Anterior cingulate cortex (tissue), 58 donors: Measurements from ENCODE around the gene DPM2.

Experiments
- DNase-seq, 58 donors: peaks; one replicate each; lab custom pipeline; 2025; lab: John Stamatoyannopoulos, UW

DPM2 gene

DNA sequence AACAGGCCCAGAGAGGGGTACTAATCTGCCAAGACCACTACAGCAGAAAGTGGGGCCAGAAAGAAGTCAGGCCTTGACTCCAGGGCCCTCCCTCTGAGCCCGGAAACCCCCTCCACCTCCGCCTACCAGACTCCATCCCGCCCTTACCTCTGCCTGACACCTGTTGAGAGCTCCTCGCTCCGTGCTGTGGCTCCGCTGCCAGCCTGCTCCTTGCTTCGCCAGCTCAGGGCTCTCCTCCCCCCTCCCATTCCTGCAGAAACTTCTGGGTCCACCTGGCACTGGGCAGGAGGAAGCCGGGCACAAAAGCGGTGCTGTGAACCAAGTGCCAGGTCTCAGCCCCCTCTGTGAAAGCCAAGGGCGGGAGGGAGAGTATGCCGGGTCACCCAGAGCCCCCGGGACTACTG is 31.9 kb downstream of the DPM2 start:
- peak in 39 of 58 donors; percentile 23 to 72 (median 49) for DNase-seq

DNA sequence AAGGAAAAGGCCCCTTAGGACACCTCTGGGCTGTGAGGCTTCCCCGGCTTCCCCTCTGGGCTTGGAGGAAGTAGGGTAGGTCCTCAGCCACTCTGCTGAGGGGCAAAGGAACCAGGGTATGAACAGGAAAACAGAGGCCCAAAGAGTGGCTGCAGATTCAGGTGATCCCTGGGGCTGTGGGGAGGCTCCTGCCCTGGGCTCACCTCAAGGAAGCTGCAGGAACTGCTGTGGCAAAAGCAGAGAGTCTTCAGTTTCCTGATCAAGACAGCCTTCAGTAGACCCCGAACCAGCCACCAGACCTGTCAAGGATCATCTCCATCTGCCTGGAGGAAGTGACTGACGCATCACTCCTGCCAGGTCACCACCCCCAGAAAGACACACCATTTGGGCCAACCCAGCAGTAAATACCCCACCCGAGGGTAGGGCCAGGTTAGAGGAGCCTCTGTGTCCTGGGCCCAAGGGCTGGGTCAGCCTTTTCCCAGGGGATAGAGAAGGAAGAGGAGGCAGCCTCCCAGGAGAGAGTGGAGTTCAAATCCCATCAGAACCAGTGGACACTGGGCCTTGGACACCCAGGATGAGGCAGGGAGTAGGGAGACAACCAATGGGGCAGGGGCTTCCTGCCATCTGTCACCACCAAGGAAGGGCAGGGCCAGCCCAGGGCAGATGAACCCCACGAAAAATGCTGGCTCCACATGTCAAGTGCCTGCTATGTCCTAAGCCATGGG is 32.5 kb downstream of the DPM2 start:
- DNase-seq: peak in 1 of 58 donors; percentile 7

DNA sequence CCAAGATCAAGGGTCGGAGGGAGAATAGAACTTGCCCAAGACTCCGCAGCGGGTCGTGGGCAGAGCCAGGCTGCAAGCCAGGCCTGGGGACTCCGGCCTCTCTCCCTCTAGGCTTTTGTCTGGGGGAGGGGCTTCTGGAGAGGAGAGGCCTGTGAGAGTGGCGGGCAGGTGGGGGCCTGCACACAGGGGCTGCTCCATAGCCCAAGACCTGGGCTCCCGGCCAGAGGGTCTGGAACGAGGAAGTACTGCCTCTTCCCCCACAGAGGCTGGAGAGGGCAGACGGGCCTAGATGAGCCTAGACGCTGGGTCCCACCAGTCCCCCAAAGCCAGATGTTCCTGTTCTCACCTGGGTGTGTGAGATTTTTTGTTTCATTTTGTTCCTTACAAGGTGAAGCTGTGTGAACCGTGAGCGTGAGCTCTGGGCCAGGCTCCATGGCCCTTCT is 33.1 kb downstream of the DPM2 start:
- peak in 5 of 58 donors; percentile 8 to 35 (median 25) for DNase-seq

DNA sequence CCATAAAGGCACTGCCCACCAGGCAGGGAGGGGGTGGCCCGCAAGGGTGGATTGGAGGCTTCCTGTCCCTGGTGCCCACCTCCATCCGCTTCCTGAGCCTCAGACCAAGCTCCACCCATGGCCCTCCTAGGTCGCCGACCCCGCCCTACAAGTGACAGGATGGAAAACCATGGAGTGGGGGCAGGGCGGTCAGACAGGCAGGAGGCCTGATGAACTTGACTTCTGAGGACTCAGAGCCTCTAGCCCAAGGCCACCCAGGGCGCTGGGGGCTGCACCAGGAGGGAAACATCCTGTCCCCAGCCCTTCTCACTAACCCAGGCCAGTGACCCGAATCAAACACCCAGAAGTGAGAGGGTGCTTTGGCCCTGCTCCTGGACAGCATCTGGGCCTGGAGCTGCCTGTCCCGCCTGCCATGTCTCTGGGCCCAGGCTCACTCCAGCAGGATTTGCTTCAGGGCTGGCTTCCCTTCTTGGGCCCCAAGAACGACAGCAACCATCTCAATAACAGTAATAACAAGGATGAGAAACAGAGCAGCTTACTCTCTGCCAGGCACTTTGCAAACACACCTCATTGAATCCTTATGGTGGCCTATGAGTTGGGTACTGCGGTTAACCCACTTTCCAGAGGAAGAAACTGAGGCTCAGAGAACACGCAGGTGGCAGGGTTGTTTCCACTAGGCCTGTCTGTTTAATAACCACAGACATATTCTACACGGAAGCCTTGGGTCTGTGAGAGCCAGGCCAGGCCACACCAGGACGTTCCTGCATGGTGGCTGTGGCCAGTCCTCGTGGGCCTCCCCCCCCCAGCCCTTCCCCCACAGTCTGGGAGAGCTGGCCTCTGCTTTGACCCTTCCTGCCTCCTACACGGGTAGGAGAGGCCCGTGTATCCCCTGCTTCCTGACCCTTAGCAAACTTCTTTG is 33.8 kb downstream of the DPM2 start:
- peak in 1 of 58 donors; percentile 22 for DNase-seq

DNA sequence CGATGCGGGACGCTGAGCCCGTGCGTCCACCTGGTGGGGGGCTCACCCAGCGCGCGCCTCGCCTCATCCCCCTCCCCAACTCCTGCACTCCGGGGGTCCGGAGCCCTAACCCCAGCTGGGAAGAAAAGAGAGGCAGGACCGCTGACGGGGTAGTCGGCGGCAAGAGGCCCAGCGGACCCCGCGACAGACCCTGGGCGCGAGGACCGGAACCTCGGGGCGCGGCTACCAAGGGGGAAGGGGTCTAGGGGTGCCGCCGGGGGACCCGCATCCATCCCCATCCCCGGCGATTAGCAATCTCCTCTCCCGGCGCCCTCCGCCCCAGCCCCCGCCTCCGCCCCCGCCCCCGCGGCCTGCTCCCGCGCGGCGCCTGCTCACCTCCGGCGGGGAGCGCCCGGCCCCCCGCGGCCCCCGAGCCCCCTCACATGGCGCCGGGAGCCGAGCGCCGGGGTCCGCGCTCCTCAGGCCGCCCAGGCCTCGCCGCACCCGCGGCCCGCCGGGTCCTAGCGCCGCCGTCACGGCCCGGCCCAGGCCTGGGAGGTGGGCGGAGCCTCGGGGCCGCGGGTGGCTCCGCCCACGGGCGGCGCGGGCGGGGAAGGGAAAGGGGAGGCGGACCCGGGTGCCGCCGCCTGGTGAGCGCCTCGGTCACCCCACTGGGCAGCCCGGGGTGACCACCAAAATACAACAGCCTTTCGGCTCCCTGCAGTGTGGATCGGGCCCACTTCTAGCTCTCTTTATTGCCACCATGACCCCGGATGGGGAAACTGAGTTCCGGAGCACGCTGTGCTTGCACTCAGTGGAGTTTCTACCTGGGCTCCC is 38.3 kb downstream of the DPM2 start, which contains the start of gene ST6GALNAC6:
Gene ST6GALNAC6, minus strand, starts transcription at position 476 of the 816 bp plus-strand sequence. CDS start 1,622 bp downstream, outside the sequence.
- DNase-seq: peak in 44 of 58 donors; percentile 26 to 75 (median 52)

DNA sequence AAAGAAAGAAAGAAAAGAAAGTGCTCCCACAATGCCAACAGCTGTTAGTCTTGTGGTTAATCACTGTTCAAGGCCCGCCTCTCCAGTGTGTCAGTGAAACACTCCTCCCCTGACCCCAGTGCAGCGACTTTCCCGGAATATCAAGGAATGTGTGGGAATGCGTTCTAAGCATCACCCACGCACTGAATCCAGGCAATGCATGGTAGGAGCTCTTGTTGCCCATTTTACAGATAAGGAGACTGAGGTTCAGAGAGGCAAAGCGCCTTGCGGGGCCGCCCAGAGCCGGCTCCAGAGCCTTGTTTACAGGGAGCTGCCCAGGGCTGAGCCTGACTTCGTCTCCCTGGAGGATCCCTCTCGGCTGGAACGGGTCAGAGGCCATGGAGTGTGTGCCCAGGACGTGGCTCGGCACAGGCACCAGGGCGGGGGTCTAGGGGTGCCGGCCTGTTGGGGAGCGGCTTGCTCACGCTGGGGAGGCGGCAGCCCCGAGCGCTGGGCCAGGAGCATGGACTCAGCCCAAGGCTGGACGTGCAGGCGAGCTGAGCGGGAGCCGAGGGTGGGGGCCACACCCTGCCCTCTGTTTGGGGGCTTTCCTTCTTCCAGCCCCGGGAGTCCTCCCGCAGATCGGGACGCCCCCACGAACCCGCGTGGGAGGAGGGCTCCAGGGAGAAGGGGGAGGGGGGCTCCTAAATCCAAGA is 39.1 kb downstream of the DPM2 start:
- peak in 5 of 58 donors; percentile 27 to 58 (median 47) for DNase-seq

DNA sequence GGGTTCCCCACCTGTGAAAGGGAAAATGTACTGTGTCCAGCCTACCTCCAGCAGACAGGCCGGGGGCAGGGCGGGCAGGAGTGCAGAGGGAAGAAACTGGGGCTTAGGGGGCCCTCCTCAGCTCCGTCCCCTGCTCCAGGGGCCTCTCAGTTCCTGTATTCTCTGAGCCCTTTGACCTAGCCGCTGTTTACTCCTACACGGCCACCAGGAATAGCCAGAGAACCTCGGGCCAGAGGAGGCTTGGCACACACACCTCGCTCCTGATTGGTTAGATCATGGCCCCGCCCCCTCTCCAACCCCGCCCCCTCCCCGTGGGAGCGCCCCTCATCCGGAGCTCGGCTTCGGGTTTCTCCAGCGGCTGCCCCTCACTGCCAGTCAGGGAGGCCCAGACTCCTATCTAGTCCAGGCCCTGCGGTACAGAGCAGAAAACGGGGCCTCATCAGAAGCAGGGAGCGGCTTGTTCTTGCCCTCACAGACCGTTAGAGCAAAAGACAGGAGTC is 40.4 kb downstream of the DPM2 start:
- peak in 55 of 58 donors; percentile 30 to 88 (median 70) for DNase-seq

DNA sequence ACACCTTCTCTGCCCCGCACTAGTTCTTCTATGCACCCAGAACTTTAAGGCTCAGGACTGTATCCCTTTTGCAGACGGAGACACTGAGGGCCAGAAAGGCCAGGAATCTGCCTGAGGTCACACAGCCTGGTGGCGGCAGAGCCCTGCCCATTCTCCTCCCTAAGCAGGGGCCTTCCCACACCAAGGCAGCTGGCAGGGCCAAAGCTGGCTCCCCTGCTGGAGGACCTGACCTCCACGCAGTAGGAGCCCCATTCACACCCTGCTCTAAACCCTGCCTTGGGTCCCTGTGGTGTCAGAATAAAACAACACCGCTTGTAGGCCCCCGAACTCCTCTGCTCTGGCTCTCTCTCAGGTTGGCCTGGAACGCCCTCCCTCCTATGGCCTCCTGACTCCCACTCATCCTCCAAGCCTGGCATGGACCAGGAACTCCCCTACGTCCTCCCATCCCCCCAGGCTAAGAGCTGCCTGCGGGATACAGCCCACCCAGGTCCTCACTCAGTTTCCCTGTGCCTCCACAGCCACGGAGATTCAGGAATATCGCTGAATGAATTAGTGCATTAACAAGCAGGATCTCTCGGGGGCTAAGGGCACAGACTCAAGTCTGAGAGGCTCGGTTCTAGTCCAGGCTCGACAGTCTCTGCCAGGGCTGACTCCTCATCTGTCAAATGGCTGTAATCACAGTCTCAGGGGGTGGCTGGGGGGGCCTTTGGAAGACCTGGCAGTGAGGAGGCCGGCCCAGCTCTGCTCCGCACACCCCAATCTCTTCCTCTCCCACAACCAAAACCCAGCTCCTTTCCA is 41.1 kb downstream of the DPM2 start:
- no peak for DNase-seq

DNA sequence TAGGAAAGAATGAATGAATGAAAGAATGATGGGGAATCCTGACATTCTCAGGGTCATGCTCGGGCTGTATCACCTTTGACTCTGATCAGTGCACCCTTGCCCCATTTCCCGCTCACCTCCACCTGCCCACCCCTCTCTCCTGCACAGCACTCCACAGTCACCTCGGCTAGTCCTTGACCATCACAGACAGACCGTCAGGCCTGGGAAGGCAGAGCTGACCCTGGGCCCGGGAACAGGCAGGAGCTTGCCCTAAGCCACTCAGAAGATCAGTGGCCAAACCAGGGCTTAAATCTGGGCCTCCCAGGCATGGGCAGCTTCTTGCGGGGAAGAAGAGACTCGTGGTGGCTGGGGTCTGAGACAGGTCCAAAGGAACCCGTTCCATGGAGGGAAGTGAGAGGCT is 41.8 kb downstream of the DPM2 start:
- no peak for DNase-seq

DNA sequence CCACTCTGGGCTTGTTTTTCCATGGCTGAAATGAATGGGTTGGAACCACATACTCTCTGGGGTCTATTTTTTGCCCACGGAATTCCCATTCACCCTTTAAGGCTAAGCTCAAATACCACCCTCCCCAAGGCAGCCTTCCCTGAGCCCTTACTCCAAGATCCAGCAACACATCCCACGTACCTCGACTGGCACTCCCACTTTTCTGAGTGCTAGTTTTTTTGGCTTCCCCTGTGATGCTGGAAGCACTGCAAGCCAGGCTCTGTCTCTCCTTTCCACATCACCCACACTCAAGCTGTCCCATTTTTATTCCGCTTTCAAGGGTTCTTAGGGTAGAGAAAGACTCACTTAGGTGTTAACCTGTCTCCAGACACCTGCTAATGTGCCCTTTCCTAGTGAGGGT is 44.3 kb downstream of the DPM2 start:
- DNase-seq: peak in 17 of 58 donors; percentile 15 to 78 (median 47)

DNA sequence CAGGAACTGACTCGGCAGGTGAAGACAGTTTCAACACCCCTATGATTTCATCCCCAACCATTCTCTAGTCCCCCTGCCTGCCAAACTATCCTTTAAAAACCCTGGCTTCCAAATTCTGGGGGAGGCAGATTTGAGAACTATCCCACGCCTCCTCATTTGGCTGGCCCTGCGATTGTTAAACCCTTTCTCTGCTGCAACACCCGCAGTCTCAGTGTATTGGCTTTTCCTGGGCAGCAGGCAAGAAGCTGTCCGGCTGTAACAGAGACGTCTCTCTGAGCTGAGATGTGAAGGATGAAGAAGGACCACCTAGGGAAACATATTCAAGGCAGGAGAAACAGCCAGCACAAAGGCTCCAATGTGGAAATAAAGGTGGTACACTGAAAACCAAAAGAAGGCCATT is 44.8 kb downstream of the DPM2 start:
- no peak for DNase-seq

DNA sequence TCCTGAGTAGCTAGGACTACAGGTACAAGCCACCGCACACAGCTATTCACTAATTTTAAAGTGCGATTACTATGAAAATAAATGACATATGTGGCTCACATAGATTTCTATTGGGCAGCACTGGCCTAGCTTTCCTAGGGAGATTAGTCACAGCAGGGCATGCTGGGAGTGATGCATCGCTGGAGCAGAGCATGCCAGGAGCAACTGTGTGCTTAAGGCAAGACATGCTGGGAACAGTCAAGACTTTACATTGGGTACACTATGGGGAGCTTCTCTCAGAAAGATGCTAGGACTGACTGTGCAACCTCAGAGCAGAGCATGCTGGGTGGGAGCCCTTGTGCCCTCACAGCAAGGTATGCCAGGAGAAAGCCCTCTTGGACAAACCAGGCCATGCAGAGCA is 47.6 kb downstream of the DPM2 start:
- DNase-seq: no peak

DNA sequence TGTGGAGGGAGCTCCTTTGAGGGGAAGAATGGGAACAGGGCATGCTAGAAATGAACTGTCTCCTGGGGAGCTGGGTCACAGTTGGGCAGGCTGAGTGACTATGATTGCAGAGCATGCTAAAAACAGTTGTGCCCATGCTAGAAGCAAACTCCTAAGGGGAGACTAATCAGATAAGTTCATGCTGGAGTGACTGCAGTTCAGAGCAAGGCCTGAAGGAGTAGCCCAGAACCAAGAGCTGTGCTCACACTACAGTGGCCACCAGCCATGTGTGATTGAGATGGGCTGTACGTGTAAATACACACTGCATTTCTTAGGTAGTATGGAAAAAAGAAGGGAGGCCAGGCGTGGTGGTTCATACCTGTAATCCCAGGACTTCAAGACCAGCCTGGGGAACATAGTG is 49.9 kb downstream of the DPM2 start:
- no peak for DNase-seq

DNA sequence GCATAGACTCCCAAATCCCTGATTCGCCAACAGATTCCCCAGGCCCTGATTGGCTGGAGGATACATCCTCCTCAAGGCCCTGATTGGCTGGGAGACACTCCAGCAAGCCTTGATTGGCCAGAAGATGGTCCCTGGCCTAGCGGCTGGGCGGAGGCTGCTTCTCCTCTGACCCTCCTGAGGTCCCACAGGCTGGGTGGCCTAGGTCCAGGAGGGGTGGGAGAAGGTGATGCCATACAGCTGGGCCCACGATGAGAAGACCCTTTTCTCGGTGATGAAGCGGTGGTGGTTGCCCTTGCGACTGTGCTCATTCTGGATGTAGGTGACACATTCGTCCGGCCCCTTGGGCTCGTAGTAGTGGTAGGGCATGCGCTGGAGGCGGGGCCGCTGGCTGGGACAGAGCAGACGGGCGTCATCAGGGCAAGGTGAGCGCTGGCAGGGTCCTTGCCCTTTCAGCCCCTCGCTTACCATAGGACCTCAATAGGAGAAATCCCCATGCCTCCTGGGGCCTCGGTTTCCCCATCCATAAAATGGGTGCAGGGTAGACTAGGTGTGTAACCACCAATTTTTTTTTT is 51.2 kb downstream of the DPM2 start:
- no peak for DNase-seq

DNA sequence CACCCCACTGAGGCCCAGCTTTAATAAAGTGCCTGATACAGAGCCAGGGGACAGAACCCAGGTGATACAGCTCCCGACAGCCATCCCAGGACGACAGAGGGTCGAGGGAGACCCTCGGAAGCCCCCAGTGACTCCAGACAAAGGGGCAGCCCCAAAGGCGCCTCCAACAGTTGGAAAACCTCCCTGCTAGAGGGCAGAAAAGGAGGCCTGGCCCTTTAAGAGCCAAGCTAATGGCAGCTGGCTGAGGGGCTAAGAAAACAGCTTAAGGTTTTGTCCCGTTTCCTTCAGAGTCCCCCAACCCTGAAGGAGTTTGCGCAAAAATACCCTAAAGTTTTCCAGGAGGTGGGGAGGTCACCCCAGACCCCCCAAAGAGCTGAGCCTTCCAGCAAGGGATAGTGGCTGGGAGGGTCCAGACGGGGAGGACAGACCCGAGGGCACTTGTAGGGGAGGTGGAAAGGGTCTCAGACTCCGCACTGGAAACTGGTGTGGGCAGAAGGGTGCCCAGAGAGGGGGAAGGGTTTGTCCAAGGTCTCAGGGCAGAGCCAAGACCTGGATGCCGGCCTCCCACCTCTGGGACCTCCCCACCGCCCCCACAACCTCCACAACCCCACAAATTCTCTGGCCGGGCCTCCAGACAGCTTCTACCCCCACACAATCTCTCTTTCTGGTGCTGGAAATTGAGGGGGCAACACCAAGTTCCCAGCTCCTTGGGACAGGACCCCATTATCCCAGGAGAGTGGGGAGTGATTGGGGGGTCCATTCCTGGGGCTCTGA is 52.0 kb downstream of the DPM2 start:
- DNase-seq: no peak
